NB4 (cell line): ENCODE results near the gene HDAC6.

ENCODE experiments used
- DNase-seq: peaks from one replicate; pipeline ENCODE4 v3.0.0; 2010; ENCODE audit warnings: low read depth
- H3K4me3 ChIP-seq: one replicate; pipeline ENCODE4 v1.5.1; 2011; ENCODE audit warnings: mild to moderate bottlenecking, low read depth, low read length, moderate library complexity
- CTCF ChIP-seq: IDR thresholded peaks from one replicate; pipeline ENCODE4 v1.5.1; 2012; ENCODE audit warnings: low read depth, low read length
- MAX ChIP-seq: IDR thresholded peaks from 2 replicates; pipeline ENCODE4 v1.6.1; 2011; ENCODE audit warnings: low read depth, low read length
- MYC ChIP-seq: IDR thresholded peaks from 2 replicates; pipeline ENCODE4 v1.6.1; 2011; ENCODE audit warnings: low read depth, low read length
- POLR2A ChIP-seq: IDR thresholded peaks from 2 replicates; pipeline ENCODE4 v1.6.1; 2011; ENCODE audit warnings: mild to moderate bottlenecking; ENCODE audit not compliant: insufficient read length; ENCODE audit errors: extremely low read depth

HDAC6 gene

GRCh38 chrX:48824066-48824465 is 22.2 kb downstream of the HDAC6 start:
- H3K4me3 ChIP-seq, result no peak overlapping the region
- no peak for DNase-seq
- no peak for TF ChIP-seq CTCF
- TF ChIP-seq POLR2A, result no peak
- TF ChIP-seq MAX, result no peak
- TF ChIP-seq MYC, result no peak

GRCh38 chrX:48826135-48826875 is 24.4 kb downstream of the HDAC6 start, which contains the start of gene ERAS:
Gene ERAS, plus strand, starts transcription at chrX:48826513. Its CDS starts 2,611 bp downstream, at chrX:48829124.
- DNase-seq, result no peak
- no peak within 1 kb of the TSS for H3K4me3 ChIP-seq
- no peak for TF ChIP-seq POLR2A

GRCh38 chrX:48826876-48827653 is 25.2 kb downstream of the HDAC6 start:
- TF ChIP-seq MAX (no peak), CTCF (no peak)
- no peak overlapping the region for H3K4me3 ChIP-seq

GRCh38 chrX:48827654-48827968 is 25.7 kb downstream of the HDAC6 start:
- TF ChIP-seq CTCF (no peak), MYC (no peak), MAX (no peak), POLR2A (no peak)
- DNase-seq, result no peak
- H3K4me3 ChIP-seq, result no peak overlapping the region

More at GRCh38 chrX:48826876-48827653, 25.2 kb downstream of the HDAC6 start:
- DNase-seq, result no peak

GRCh38 chrX:48829016-48829735 is 27.3 kb downstream of the HDAC6 start:
- DNase-seq, result no peak

More at GRCh38 chrX:48829016-48829735, 27.3 kb downstream of the HDAC6 start:
- TF ChIP-seq MAX, result no peak
- TF ChIP-seq CTCF, result no peak
- no peak for TF ChIP-seq MYC
- TF ChIP-seq POLR2A, result no peak
- H3K4me3 ChIP-seq, result no peak overlapping the region
